Activated CD4-positive, alpha-beta T cell treated with anti-CD3 and anti-CD28 coated beads, Interleukin-2, amount 50 U/mL, for 24 hours (primary cell): ENCODE measurements around the gene TDRD12.

Experiments used
- DNase-seq, 2 donors: peaks; one replicate each; pipeline ENCODE4 v3.0.0-alpha.2; 2020; ENCODE audit warnings: low read depth in 1 of 2, low spot score in 1 of 2

The TDRD12 gene

GRCh38 chr19:32719611-32720059, at the start of gene TDRD12:
TDRD12 (plus strand) TSS chr19:32719767; CDS start chr19:32720073, 306 bp downstream.
- no peak for DNase-seq

GRCh38 chr19:32671883-32672593, 47.5 kb upstream of the TDRD12 start:
- no peak for DNase-seq

- no peak for DNase-seq
Observed at GRCh38 chr19:32672841-32673240, 46.7 kb upstream of the TDRD12 start.

- no peak for DNase-seq
Observed at GRCh38 chr19:32673573-32673972, 46.0 kb upstream of the TDRD12 start.

GRCh38 chr19:32674153-32674930, 45.2 kb upstream of the TDRD12 start:
- DNase-seq, result no peak

- DNase-seq, result peak; percentile 94
Observed at GRCh38 chr19:32674931-32675719, 44.4 kb upstream of the TDRD12 start, which contains the start of gene ANKRD27. ANKRD27 (minus strand) TSS chr19:32675180; CDS start chr19:32659015, 16,165 bp downstream.

GRCh38 chr19:32675720-32676185, 43.8 kb upstream of the TDRD12 start, which contains the start of gene RGS9BP:
RGS9BP (plus strand) TSS chr19:32675848; CDS start chr19:32676264, 416 bp downstream.
- peak in 1 of 2 donors; percentile 42 for DNase-seq

- no peak for DNase-seq
Observed at GRCh38 chr19:32676186-32676894, 43.2 kb upstream of the TDRD12 start.

- DNase-seq, result no peak
Observed at GRCh38 chr19:32676895-32677359, 42.6 kb upstream of the TDRD12 start.

GRCh38 chr19:32677657-32678056, 41.9 kb upstream of the TDRD12 start:
- no peak for DNase-seq

- no peak for DNase-seq
Observed at GRCh38 chr19:32680986-32681385, 38.6 kb upstream of the TDRD12 start.

- no peak for DNase-seq
Observed at GRCh38 chr19:32682317-32682716, 37.2 kb upstream of the TDRD12 start.

GRCh38 chr19:32686847-32687475, 32.6 kb upstream of the TDRD12 start:
- DNase-seq, result no peak

- no peak for DNase-seq
Observed at GRCh38 chr19:32687681-32688080, 31.9 kb upstream of the TDRD12 start.

- no peak for DNase-seq
Observed at GRCh38 chr19:32688311-32688710, 31.3 kb upstream of the TDRD12 start.

GRCh38 chr19:32691291-32691951, 28.1 kb upstream of the TDRD12 start, which contains the start of gene NUDT19:
NUDT19 (plus strand) TSS chr19:32691821; CDS start chr19:32691961, 140 bp downstream.
- DNase-seq, result peak; percentile 62 to 78

- peak; percentile 32 to 43 for DNase-seq
Observed at GRCh38 chr19:32691952-32692726, 27.4 kb upstream of the TDRD12 start.

- no peak for DNase-seq
Observed at GRCh38 chr19:32692727-32693061, 26.9 kb upstream of the TDRD12 start.
